Neuronal stem cell (in vitro differentiated cells): ENCODE measurements around the gene TNFSF12.

ENCODE experiments used
- DNase-seq: peaks from one replicate; pipeline ENCODE4 v3.0.0-alpha.2; 2013; ENCODE audit warnings: low spot score
- H2AFZ ChIP-seq: one replicate; pipeline ENCODE4 v1.6.1; 2013; ENCODE audit warnings: mild to moderate bottlenecking, low read length, inconsistent platforms
- H2AK5ac ChIP-seq: 2 replicates; pipeline ENCODE4 v1.6.1; 2013; ENCODE audit warnings: low read depth, mild to moderate bottlenecking, inconsistent platforms, low read length, moderate library complexity, mixed read lengths
- H2BK120ac ChIP-seq: 2 replicates; pipeline ENCODE4 v1.6.1; 2013; ENCODE audit warnings: low read depth, mild to moderate bottlenecking, inconsistent platforms, low read length, moderate library complexity, mixed read lengths
- H2BK12ac ChIP-seq: one replicate; pipeline ENCODE4 v1.6.1; 2013; ENCODE audit warnings: low read length, inconsistent platforms
- H2BK15ac ChIP-seq: 2 replicates; pipeline ENCODE4 v1.6.1; 2013; ENCODE audit warnings: mild to moderate bottlenecking, low read length, inconsistent platforms, mixed read lengths
- H2BK5ac ChIP-seq: one replicate; pipeline ENCODE4 v1.6.1; 2013; ENCODE audit warnings: inconsistent platforms, mild to moderate bottlenecking, low read length, moderate library complexity
- H3K14ac ChIP-seq: one replicate; pipeline ENCODE4 v1.6.1; 2013; ENCODE audit warnings: low read length, inconsistent platforms
- H3K18ac ChIP-seq: 2 replicates; pipeline ENCODE4 v1.6.1; 2013; ENCODE audit warnings: low read length, inconsistent platforms
- H3K23ac ChIP-seq: 2 replicates; pipeline ENCODE4 v1.6.1; 2013; ENCODE audit warnings: low read depth, mild to moderate bottlenecking, mixed read lengths, low read length, inconsistent platforms; ENCODE audit not compliant: poor library complexity
- H3K27ac ChIP-seq: replicated peaks from 3 replicates; pipeline ENCODE4 v1.5.1; 2013; ENCODE audit warnings: low read length, inconsistent platforms
- H3K27me3 ChIP-seq, 3 experiments: 2 replicates each; pipeline ENCODE4 v1.6.1; 2013; ENCODE audit warnings: low read length in 3 of 3, mild to moderate bottlenecking in 2 of 3, inconsistent platforms in 1 of 3, low read depth in 1 of 3, mixed read lengths in 1 of 3, moderate library complexity in 1 of 3; ENCODE audit not compliant: control insufficient read depth in 3 of 3, insufficient read depth in 3 of 3
- H3K36me3 ChIP-seq, 2 donors: replicated peaks in 1 of 2; 2 replicates each; pipeline ENCODE4 v1.6.1; 2013; ENCODE audit warnings: low read length in 2 of 2; ENCODE audit not compliant: control insufficient read depth in 2 of 2, insufficient read depth in 2 of 2
- H3K4ac ChIP-seq: 2 replicates; pipeline ENCODE4 v1.6.1; 2013; ENCODE audit warnings: inconsistent platforms, mild to moderate bottlenecking, low read length, moderate library complexity
- H3K4me1 ChIP-seq, 2 donors: 1 replicate in 1 of 2; 2 replicates in 1 of 2; pipeline ENCODE4 v1.6.1; 2013; ENCODE audit warnings: low read length in 2 of 2, low read depth in 1 of 2; ENCODE audit not compliant: control insufficient read depth in 2 of 2, insufficient read depth in 1 of 2
- H3K4me2 ChIP-seq: one replicate; pipeline ENCODE4 v1.6.1; 2013; ENCODE audit warnings: mild to moderate bottlenecking, low read length, inconsistent platforms; ENCODE audit not compliant: insufficient read depth, poor library complexity, severe bottlenecking
- H3K4me3 ChIP-seq, 2 donors: 2 replicates each; pipeline ENCODE4 v1.5.1; 2013; ENCODE audit warnings: low read length in 2 of 2, mild to moderate bottlenecking in 2 of 2, inconsistent platforms in 1 of 2, moderate library complexity in 1 of 2
- H3K79me1 ChIP-seq: one replicate; pipeline ENCODE4 v1.6.1; 2013; ENCODE audit warnings: low read depth, mild to moderate bottlenecking, inconsistent platforms, low read length, moderate library complexity
- H3K9ac ChIP-seq: one replicate; pipeline ENCODE4 v1.6.1; 2013; ENCODE audit warnings: mild to moderate bottlenecking, low read depth, low read length, inconsistent platforms; ENCODE audit not compliant: poor library complexity
- H3K9me3 ChIP-seq, 2 donors: replicated peaks in 1 of 2; 2 replicates each; pipeline versions ENCODE3 to v1.6.1; 2013; ENCODE audit warnings: low read length in 2 of 2, mild to moderate bottlenecking in 2 of 2, inconsistent platforms in 1 of 2, low read depth in 1 of 2, mixed read lengths in 1 of 2, moderate library complexity in 1 of 2; ENCODE audit not compliant: control insufficient read depth in 2 of 2, insufficient read depth in 1 of 2
- H4K8ac ChIP-seq: one replicate; pipeline ENCODE4 v1.6.1; 2013; ENCODE audit warnings: low read depth, mild to moderate bottlenecking, inconsistent platforms, low read length, moderate library complexity
- H4K91ac ChIP-seq: one replicate; pipeline ENCODE4 v1.6.1; 2013; ENCODE audit warnings: low read length, low read depth, mild to moderate bottlenecking, inconsistent platforms; ENCODE audit not compliant: poor library complexity
- WGBS, 2 donors: extraction: QIAGEN DNeasy Blood & Tissue Kit; methylation state at CpG; one replicate each; pipeline ENCODE4 v1.1.7; 2013; ENCODE audit warnings: missing lambda C conversion rate in 2 of 2, mixed read lengths in 1 of 2; ENCODE audit not compliant: insufficient read length in 2 of 2, insufficient replicate concordance in 1 of 2; ENCODE audit errors: extremely low coverage in 2 of 2; 5-methylcytosine and 5-hydroxymethylcytosine counted together

The TNFSF12 gene

GRCh38 chr17:7502171-7502847 lies 46.5 kb upstream of the TNFSF12 start:
- Histone ChIP-seq H3K4me1 (no peaks in the 10 kb centered on the region), H3K9me3 (no peaks in the 10 kb centered on the region), H3K4me2 (no peak overlapping the region), H2BK120ac (no peak overlapping the region), H2AK5ac (no peak overlapping the region), H3K4ac (no peak overlapping the region), H4K91ac (no peak overlapping the region), H3K9ac (no peak overlapping the region), H3K18ac (no peak overlapping the region), H3K14ac (no peak overlapping the region), H3K4me3 (no peak overlapping the region), H3K36me3 (peaks cover 68 to 99% of the 10 kb centered on the region in 2 donors), H4K8ac (no peak overlapping the region), H3K27ac (no peak overlapping the region), H3K79me1 (peaks cover 8% of the 10 kb centered on the region), H3K27me3 (no peaks in the 10 kb centered on the region), H2BK5ac (no peak overlapping the region), H2BK15ac (no peak overlapping the region), H3K23ac (no peak overlapping the region), H2BK12ac (no peak overlapping the region), H2AFZ (no peak overlapping the region)
- no CpG with 5 or more reads among the region's 20 CpGs for WGBS, 2 donors
- no peak for DNase-seq

GRCh38 chr17:7502987-7503386 lies 45.9 kb upstream of the TNFSF12 start:
- peak overlapping the region; percentile 35 for H2BK5ac ChIP-seq
- no peak overlapping the region for H2BK15ac ChIP-seq
- H3K4me2 ChIP-seq: no peak overlapping the region
- H2BK120ac ChIP-seq: no peak overlapping the region
- no peak overlapping the region for H3K4me3 ChIP-seq
- H3K27ac ChIP-seq: no peak overlapping the region
- H3K9me3 ChIP-seq: no peaks in the 10 kb centered on the region
- H3K18ac ChIP-seq: no peak overlapping the region
- H3K79me1 ChIP-seq: peaks cover 6% of the 10 kb centered on the region
- H3K4me1 ChIP-seq: no peaks in the 10 kb centered on the region
- no peak overlapping the region for H3K14ac ChIP-seq
- H4K8ac ChIP-seq: no peak overlapping the region
- H4K91ac ChIP-seq: no peak overlapping the region
- peaks cover 63 to 98% of the 10 kb centered on the region in 2 donors for H3K36me3 ChIP-seq
- H2AK5ac ChIP-seq: no peak overlapping the region
- no peak overlapping the region for H3K9ac ChIP-seq
- DNase-seq: no peak
- WGBS, 2 donors: no CpG with 5 or more reads among the region's 14 CpGs
- no peak overlapping the region for H2BK12ac ChIP-seq
- no peak overlapping the region for H3K4ac ChIP-seq
- no peak overlapping the region for H3K23ac ChIP-seq
- no peak overlapping the region for H2AFZ ChIP-seq
- H3K27me3 ChIP-seq: no peaks in the 10 kb centered on the region

GRCh38 chr17:7503521-7503920 lies 45.3 kb upstream of the TNFSF12 start:
- Histone ChIP-seq H4K8ac (no peak overlapping the region), H3K27ac (no peak overlapping the region), H2AFZ (no peak overlapping the region), H2BK12ac (no peak overlapping the region), H4K91ac (no peak overlapping the region), H3K79me1 (peaks cover 4% of the 10 kb centered on the region), H2BK15ac (no peak overlapping the region), H3K14ac (no peak overlapping the region), H3K36me3 (peaks cover 62 to 98% of the 10 kb centered on the region in 2 donors), H3K23ac (no peak overlapping the region), H3K4ac (no peak overlapping the region), H2AK5ac (no peak overlapping the region), H2BK5ac (no peak overlapping the region), H3K4me3 (no peak overlapping the region), H3K9me3 (no peaks in the 10 kb centered on the region), H2BK120ac (no peak overlapping the region), H3K4me2 (no peak overlapping the region), H3K4me1 (no peaks in the 10 kb centered on the region), H3K18ac (no peak overlapping the region), H3K9ac (no peak overlapping the region), H3K27me3 (no peaks in the 10 kb centered on the region)
- DNase-seq: no peak
- WGBS, 2 donors: no CpG with 5 or more reads among the region's 8 CpGs

GRCh38 chr17:7508145-7508544 lies 40.7 kb upstream of the TNFSF12 start:
- Histone ChIP-seq H3K9me3 (no peaks in the 10 kb centered on the region), H3K23ac (no peak overlapping the region), H3K36me3 (peaks cover 63 to 98% of the 10 kb centered on the region in 2 donors), H2AK5ac (no peak overlapping the region), H3K4me2 (no peak overlapping the region), H2AFZ (no peak overlapping the region), H3K4ac (no peak overlapping the region), H3K27ac (no peak overlapping the region), H2BK120ac (no peak overlapping the region), H3K27me3 (no peaks in the 10 kb centered on the region), H4K91ac (no peak overlapping the region), H3K18ac (no peak overlapping the region), H3K4me1 (no peaks in the 10 kb centered on the region), H3K79me1 (no peaks in the 10 kb centered on the region), H4K8ac (no peak overlapping the region), H3K9ac (no peak overlapping the region), H3K14ac (no peak overlapping the region), H2BK5ac (no peak overlapping the region), H2BK15ac (no peak overlapping the region), H2BK12ac (no peak overlapping the region), H3K4me3 (no peak overlapping the region)
- no peak for DNase-seq
- no CpG with 5 or more reads among the region's 11 CpGs for WGBS, 2 donors
